Measurements from ENCODE around the gene KCNJ4.

DNA sequence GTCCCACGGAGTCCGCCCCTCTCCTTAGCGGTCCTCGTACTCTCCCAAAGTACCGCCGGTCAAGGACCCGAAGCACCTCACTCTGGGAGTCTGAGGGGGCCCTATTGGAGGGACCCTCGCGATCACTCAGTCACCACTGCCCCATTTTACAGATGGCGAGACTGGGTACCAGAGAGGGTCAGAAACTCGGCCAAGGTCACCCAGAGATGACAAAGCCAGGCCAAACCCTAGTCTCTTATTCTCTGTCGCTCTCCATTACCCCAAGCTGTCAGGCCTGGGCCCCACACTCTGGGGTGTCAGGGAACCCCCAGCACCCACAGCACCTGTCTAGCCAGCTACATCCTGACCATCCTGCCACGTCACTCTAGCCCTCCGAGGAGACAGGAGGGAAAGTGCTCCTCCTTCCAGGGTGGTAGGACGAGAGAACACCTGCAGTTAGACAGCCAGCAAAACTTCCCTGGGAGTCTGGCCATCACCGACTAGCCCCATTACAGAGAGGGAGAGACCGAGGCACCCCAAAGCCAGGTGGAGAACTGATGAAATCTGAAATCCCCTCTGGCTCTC is 1.4 kb upstream of the KCNJ4 start:
- no peak for TF ChIP-seq POLR2A (IDR thresholded peaks at IDR 0.05; ENCODE audit: low read depth)
- TF ChIP-seq, protein P1, sequence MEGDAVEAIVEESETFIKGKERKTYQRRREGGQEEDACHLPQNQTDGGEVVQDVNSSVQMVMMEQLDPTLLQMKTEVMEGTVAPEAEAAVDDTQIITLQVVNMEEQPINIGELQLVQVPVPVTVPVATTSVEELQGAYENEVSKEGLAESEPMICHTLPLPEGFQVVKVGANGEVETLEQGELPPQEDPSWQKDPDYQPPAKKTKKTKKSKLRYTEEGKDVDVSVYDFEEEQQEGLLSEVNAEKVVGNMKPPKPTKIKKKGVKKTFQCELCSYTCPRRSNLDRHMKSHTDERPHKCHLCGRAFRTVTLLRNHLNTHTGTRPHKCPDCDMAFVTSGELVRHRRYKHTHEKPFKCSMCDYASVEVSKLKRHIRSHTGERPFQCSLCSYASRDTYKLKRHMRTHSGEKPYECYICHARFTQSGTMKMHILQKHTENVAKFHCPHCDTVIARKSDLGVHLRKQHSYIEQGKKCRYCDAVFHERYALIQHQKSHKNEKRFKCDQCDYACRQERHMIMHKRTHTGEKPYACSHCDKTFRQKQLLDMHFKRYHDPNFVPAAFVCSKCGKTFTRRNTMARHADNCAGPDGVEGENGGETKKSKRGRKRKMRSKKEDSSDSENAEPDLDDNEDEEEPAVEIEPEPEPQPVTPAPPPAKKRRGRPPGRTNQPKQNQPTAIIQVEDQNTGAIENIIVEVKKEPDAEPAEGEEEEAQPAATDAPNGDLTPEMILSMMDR (IDR thresholded peaks at IDR 0.05) = no peak
- no peak for TF ChIP-seq EP300 (IDR thresholded peaks at IDR 0.05)

Data from esophagus muscularis mucosa (tissue), 4 donors.